Endodermal cell (in vitro differentiated cells): Measurements from ENCODE around the gene CHST9. TPM values are rescaled to one million over a fixed set of nuclear protein-coding genes. Genes with fewer than 3 reads are reported as not detected.

Source experiments
- DNase-seq: peaks from one replicate; pipeline ENCODE4 v3.0.0-alpha.2; 2017
- H3K27ac ChIP-seq: 2 replicates; pipeline ENCODE4 v1.5.1; 2013; ENCODE audit warnings: mild to moderate bottlenecking, low read depth, low read length, moderate library complexity
- H3K27me3 ChIP-seq: 2 replicates; pipeline ENCODE4 v1.6.1; 2013; ENCODE audit warnings: mild to moderate bottlenecking, low read length, moderate library complexity; ENCODE audit not compliant: insufficient read depth, control insufficient read depth, poor library complexity, severe bottlenecking
- H3K36me3 ChIP-seq: 2 replicates; pipeline ENCODE4 v1.7.0; 2013; ENCODE audit warnings: mild to moderate bottlenecking, low read length, moderate library complexity; ENCODE audit not compliant: control insufficient read depth, insufficient read depth
- H3K4me1 ChIP-seq: one replicate; pipeline ENCODE4 v1.7.0; 2013; ENCODE audit warnings: low read length; ENCODE audit not compliant: control insufficient read depth, insufficient read depth
- H3K4me3 ChIP-seq: 2 replicates; pipeline ENCODE4 v1.5.1; 2013; ENCODE audit warnings: mild to moderate bottlenecking, low read length, moderate library complexity
- H3K9ac ChIP-seq: 2 replicates; pipeline ENCODE4 v1.6.1; 2013; ENCODE audit warnings: mild to moderate bottlenecking, low read length, moderate library complexity; ENCODE audit not compliant: poor library complexity, severe bottlenecking; ENCODE audit errors: extremely low read depth
- H3K9me3 ChIP-seq: 2 replicates; pipeline ENCODE4 v1.6.1; 2013; ENCODE audit warnings: mild to moderate bottlenecking, low read length, moderate library complexity; ENCODE audit not compliant: control insufficient read depth
- H3K27ac Mint-ChIP-seq: 2 replicates; pipeline ENCODE4 v1.8.0; 2020; ENCODE audit warnings: mixed read lengths
- H3K27me3 Mint-ChIP-seq: 2 replicates; pipeline ENCODE4 v1.8.0; 2021; ENCODE audit warnings: mild to moderate bottlenecking, mixed read lengths; ENCODE audit not compliant: insufficient read depth
- H3K36me3 Mint-ChIP-seq: 2 replicates; pipeline ENCODE4 v1.8.0; 2020; ENCODE audit warnings: low read depth, mixed read lengths
- H3K4me1 Mint-ChIP-seq: 2 replicates; pipeline ENCODE4 v1.8.0; 2020; ENCODE audit warnings: mixed read lengths
- H3K4me3 Mint-ChIP-seq: 2 replicates; pipeline ENCODE4 v1.8.0; 2020; ENCODE audit warnings: mild to moderate bottlenecking, moderate library complexity, mixed read lengths
- H3K9me3 Mint-ChIP-seq: 2 replicates; pipeline ENCODE4 v1.8.0; 2020; ENCODE audit warnings: mild to moderate bottlenecking, mixed read lengths
- CTCF ChIP-seq: fragments of 200-600 bp; sonication (generic); conservative IDR thresholded peaks from 2 replicates; pipeline ENCODE4 v1.5.0; 2021; ENCODE audit warnings: antibody characterized with exemption, mild to moderate bottlenecking
- WGBS, 2 experiments: methylation state at CpG; one replicate each; pipeline versions ENCODE4 v1.1.5 to v1.1.7; 2013; ENCODE audit warnings: missing lambda C conversion rate in 2 of 2, mixed read lengths in 1 of 2; ENCODE audit not compliant: insufficient coverage in 1 of 2, insufficient read length in 1 of 2; 5-methylcytosine and 5-hydroxymethylcytosine counted together
- total RNA-seq, 2 donors: library from RNA; stranded (reverse); fragmentation: NEBNext Ultra II Directional in 1 of 2; extraction: Animal tissue kit (Norgen Biotek cat#: 25700) in 1 of 2; gene quantifications; 2 replicates in 1 of 2; 3 replicates in 1 of 2; pipeline ENCODE4 v1.2.1, GENCODE V29; 2021

The CHST9 gene
- total RNA-seq, 2 donors from 2014 or later = 47.5 to 75.8 TPM

DNA sequence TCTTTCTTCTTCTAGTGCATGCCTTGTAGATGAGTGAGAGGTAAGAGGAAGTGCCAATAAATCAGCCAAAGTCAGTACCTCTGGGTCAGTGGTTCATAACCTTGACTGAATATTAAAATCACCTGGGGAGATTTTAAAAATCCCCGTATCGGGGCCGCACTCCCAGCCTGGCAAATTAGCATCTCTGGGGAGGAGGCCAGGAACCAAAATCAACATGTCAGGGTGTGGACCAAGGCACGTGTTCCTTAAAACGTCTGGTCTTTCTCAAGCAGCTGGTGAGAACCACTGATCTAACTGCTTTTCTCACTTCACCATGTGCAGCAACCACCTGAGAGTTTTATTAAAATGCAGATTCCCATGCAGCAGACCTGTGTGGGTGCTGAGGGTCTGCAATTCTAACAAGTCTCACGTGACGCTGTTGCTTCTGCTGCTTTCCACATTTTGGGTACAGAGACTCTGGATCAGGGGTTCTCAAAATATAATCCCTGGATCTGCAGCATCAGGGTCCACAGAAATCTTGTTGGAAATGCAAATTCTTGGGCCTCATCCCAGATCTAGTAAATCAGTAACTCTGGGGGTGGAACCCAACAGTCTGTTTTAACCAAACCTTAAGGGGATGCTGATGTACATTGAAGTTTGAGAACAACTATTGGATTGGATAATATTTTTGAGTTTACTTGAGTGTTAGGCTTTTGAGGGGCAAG, 49.5 kb downstream of the CHST9 start:
- H3K9me3 ChIP-seq = no peaks in the 10 kb centered on the region
- no peak overlapping the region for H3K27ac ChIP-seq
- Mint-ChIP-seq H3K36me3 (peaks cover 35% of the 10 kb centered on the region), H3K27me3 (no peaks in the 10 kb centered on the region), H3K27ac (no peak overlapping the region), H3K4me3 (no peak overlapping the region), H3K9me3 (no peaks in the 10 kb centered on the region), H3K4me1 (peaks cover 21% of the 10 kb centered on the region)
- no peaks in the 10 kb centered on the region for H3K36me3 ChIP-seq
- peaks cover 11% of the 10 kb centered on the region for H3K4me1 ChIP-seq
- no peak for DNase-seq
- no peak overlapping the region for H3K4me3 ChIP-seq
- 78% methylated on average over 7 of the region's 7 CpGs for WGBS, 2 experiments
- H3K27me3 ChIP-seq = no peaks in the 10 kb centered on the region
- H3K9ac ChIP-seq = no peak overlapping the region
- no peak for TF ChIP-seq CTCF

DNA sequence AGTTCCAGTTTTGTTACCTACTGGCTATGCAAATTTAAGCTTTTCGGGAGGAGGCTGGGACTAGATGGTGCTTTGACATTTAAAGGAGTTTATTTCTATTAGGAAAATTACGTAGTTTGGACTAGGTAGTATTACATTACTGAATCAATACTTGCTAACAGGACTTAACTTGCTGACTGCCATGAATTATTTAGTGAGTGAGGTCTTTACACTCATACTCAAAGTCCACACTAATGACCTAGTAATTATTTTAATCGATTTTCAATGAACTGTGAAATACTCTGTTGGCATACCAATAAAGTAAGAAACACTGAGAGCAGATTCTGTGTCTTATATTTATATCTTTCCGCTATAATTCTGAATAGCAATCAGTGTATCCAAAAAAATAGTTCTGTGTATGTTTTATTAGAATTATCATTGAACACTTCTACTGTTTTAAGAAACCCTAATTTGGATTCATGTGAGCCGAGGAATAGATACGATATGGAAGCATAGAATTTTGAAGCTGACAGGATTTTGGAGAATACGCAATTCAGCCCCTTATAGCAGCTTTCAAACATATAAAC, 55.0 kb downstream of the CHST9 start:
- no peak overlapping the region for H3K27ac Mint-ChIP-seq
- peaks cover 30% of the 10 kb centered on the region for H3K36me3 Mint-ChIP-seq
- no peak overlapping the region for H3K4me3 ChIP-seq
- DNase-seq = no peak
- no peak overlapping the region for H3K27ac ChIP-seq
- no peak overlapping the region for H3K4me3 Mint-ChIP-seq
- H3K4me1 Mint-ChIP-seq = peaks cover 10% of the 10 kb centered on the region
- H3K27me3 Mint-ChIP-seq = no peaks in the 10 kb centered on the region
- no peaks in the 10 kb centered on the region for H3K4me1 ChIP-seq
- H3K9me3 Mint-ChIP-seq = no peaks in the 10 kb centered on the region
- 57 to 89% methylated on average over 1 to 6 of the region's 7 CpGs for WGBS, 2 experiments
- no peaks in the 10 kb centered on the region for H3K36me3 ChIP-seq
- no peak overlapping the region for H3K9ac ChIP-seq
- no peak for TF ChIP-seq CTCF
- H3K27me3 ChIP-seq = no peaks in the 10 kb centered on the region
- H3K9me3 ChIP-seq = no peaks in the 10 kb centered on the region

DNA sequence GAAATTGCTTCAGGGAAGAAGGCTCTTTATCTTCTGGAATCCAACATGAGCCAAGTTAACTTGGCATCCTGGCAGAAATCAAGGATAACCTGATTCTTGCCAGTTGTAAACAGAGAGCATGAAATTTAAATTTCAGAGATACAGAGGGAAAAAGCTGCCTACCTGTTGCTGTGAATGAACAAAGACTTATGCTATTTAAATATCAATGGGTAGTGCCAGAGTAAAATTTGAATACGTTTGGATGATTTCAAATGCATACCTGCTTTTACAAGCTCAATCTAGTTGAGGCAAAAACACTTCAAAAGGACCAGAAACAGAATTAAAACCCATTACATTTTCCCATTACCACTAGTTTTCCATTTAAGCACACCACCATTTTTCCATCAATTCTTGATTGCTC, 60.9 kb downstream of the CHST9 start:
- H3K27me3 Mint-ChIP-seq = peaks cover 18% of the 10 kb centered on the region
- H3K9ac ChIP-seq = no peak overlapping the region
- no peak overlapping the region for H3K27ac Mint-ChIP-seq
- H3K36me3 ChIP-seq = no peaks in the 10 kb centered on the region
- H3K4me3 Mint-ChIP-seq = no peak overlapping the region
- H3K9me3 Mint-ChIP-seq = no peaks in the 10 kb centered on the region
- no peaks in the 10 kb centered on the region for H3K9me3 ChIP-seq
- no peak overlapping the region for H3K27ac ChIP-seq
- no peak overlapping the region for H3K4me3 ChIP-seq
- peaks cover 34% of the 10 kb centered on the region for H3K4me1 Mint-ChIP-seq
- H3K4me1 ChIP-seq = peaks cover 5% of the 10 kb centered on the region
- DNase-seq = no peak
- WGBS, 2 experiments = 91 to 100% methylated on average over 1 of the region's 1 CpG
- no peaks in the 10 kb centered on the region for H3K27me3 ChIP-seq
- no peak for TF ChIP-seq CTCF
- H3K36me3 Mint-ChIP-seq = peaks cover 17% of the 10 kb centered on the region
